SK-N-SH (cell line): ENCODE measurements around the gene TSC2. TPM values are rescaled to one million over a fixed set of nuclear protein-coding genes. Genes with fewer than 3 reads are reported as not detected.

Experiments used
- CTCF ChIA-PET: fragments of 300-600, 350-600 bp; formaldehyde crosslinking; extraction: SDS; loops from one replicate; lab custom pipeline; 2021; lab: Yijun Ruan, JAX
- POLR2A ChIA-PET: fragments of 350-600 bp; sonication (Branson Sonifier 250); formaldehyde crosslinking; extraction: SDS; loops from one replicate; lab custom pipeline; 2020; ENCODE audit warnings: antibody characterized with exemption, inconsistent platforms; lab: Yijun Ruan, JAX
- DNase-seq: peaks from one replicate; pipeline ENCODE4 v3.0.0; 2012
- H2AFZ ChIP-seq: fragments of 200-600 bp; sonication (generic); 2 replicates; pipeline ENCODE4 v1.8.1; 2016; ENCODE audit warnings: antibody characterized with exemption, mild to moderate bottlenecking, low read depth
- H3F3A ChIP-seq: fragments of 200-600 bp; sonication (generic); replicated peaks from 2 replicates; pipeline ENCODE3; 2016; ENCODE audit warnings: antibody characterized with exemption, mild to moderate bottlenecking; ENCODE audit not compliant: insufficient read depth
- H3K27ac ChIP-seq, 2 experiments: fragments of 200-500 bp in 1 of 2; fragments of 200-600 bp in 1 of 2; sonication (Bioruptor generic) in 1 of 2; sonication (generic), shearing (Covaris generic) in 1 of 2; 2 replicates each; pipeline versions ENCODE4 v1.5.1 to v1.6.1; 2014 to 2016; ENCODE audit warnings: low read depth in 2 of 2, inconsistent platforms in 1 of 2, low read length in 1 of 2, mild to moderate bottlenecking in 1 of 2, mixed read lengths in 1 of 2
- H3K27me3 ChIP-seq: fragments of 200-600 bp; sonication (generic), shearing (Covaris generic); 2 replicates; pipeline ENCODE4 v1.6.1; 2016; ENCODE audit warnings: mixed run types; ENCODE audit not compliant: insufficient read depth
- H3K36me3 ChIP-seq, 2 experiments: fragments of 200-500 bp in 1 of 2; fragments of 200-600 bp in 1 of 2; sonication (Bioruptor generic) in 1 of 2; sonication (generic) in 1 of 2; replicated peaks in 1 of 2; 2 replicates each; pipeline versions ENCODE3 to v1.5.1; 2014 to 2016; ENCODE audit warnings: low read length in 1 of 2, mild to moderate bottlenecking in 1 of 2; ENCODE audit not compliant: insufficient read depth in 2 of 2, control insufficient read depth in 1 of 2
- H3K4me1 ChIP-seq, 2 experiments: fragments of 200-500 bp in 1 of 2; fragments of 200-600 bp in 1 of 2; sonication (Bioruptor generic) in 1 of 2; sonication (generic), shearing (Covaris generic) in 1 of 2; 2 replicates each; pipeline versions ENCODE4 v1.5.1 to v1.6.1; 2014 to 2016; ENCODE audit warnings: low read depth in 1 of 2, low read length in 1 of 2, mixed run types in 1 of 2; ENCODE audit not compliant: insufficient read depth in 2 of 2, control insufficient read depth in 1 of 2
- H3K4me2 ChIP-seq: fragments of 200-600 bp; sonication (generic), shearing (Covaris generic); 2 replicates; pipeline ENCODE4 v1.6.1; 2017; ENCODE audit warnings: mixed run types
- H3K4me3 ChIP-seq, 2 experiments: fragments of 200-500 bp in 1 of 2; fragments of 200-600 bp in 1 of 2; sonication (Bioruptor generic) in 1 of 2; sonication (generic), shearing (Covaris generic) in 1 of 2; 2 replicates each; pipeline versions ENCODE4 v1.5.1 to v1.8.1; 2014 to 2016; ENCODE audit warnings: low read depth in 2 of 2, inconsistent platforms in 1 of 2, low read length in 1 of 2, mild to moderate bottlenecking in 1 of 2, mixed read lengths in 1 of 2, moderate library complexity in 1 of 2
- H3K79me2 ChIP-seq: fragments of 200-600 bp; sonication (generic); 2 replicates; pipeline ENCODE4 v1.8.1; 2017; ENCODE audit warnings: mild to moderate bottlenecking; ENCODE audit not compliant: insufficient read depth
- H3K9ac ChIP-seq: fragments of 200-600 bp; sonication (generic); 2 replicates; pipeline ENCODE4 v1.6.1; 2017; ENCODE audit warnings: mixed run types
- H3K9me2 ChIP-seq: fragments of 200-600 bp; sonication (generic); 2 replicates; pipeline ENCODE4 v1.6.1; 2017; ENCODE audit warnings: mixed run types
- H3K9me3 ChIP-seq: fragments of 200-600 bp; sonication (generic); 2 replicates; pipeline ENCODE4 v1.6.1; 2017; ENCODE audit warnings: mixed run types, mild to moderate bottlenecking, moderate library complexity
- H4K20me1 ChIP-seq: fragments of 200-600 bp; sonication (generic); 2 replicates; pipeline ENCODE4 v1.6.1; 2017; ENCODE audit warnings: mild to moderate bottlenecking, mixed run types; ENCODE audit not compliant: insufficient read depth
- EP300 ChIP-seq, 2 experiments: IDR thresholded peaks; 2 replicates each; pipeline versions ENCODE4 v1.4.0 to v1.6.1; 2012; ENCODE audit warnings: borderline replicate concordance in 1 of 2, low read depth in 1 of 2, low read length in 1 of 2
- FOSL2 ChIP-seq: IDR thresholded peaks from 2 replicates; pipeline ENCODE4 v1.4.0; 2012; ENCODE audit warnings: low read depth, mild to moderate bottlenecking, moderate library complexity, borderline replicate concordance
- FOXM1 ChIP-seq: IDR thresholded peaks from 2 replicates; pipeline ENCODE4 v1.4.0; 2012; ENCODE audit warnings: low read depth, mild to moderate bottlenecking
- GABPA ChIP-seq: IDR thresholded peaks from 2 replicates; pipeline ENCODE4 v1.4.0; 2012; ENCODE audit warnings: low read depth, mild to moderate bottlenecking
- MEF2A ChIP-seq: IDR thresholded peaks from 2 replicates; pipeline ENCODE4 v1.4.0; 2012; ENCODE audit warnings: low read depth, borderline replicate concordance
- NRF1 ChIP-seq: IDR thresholded peaks from 2 replicates; pipeline ENCODE4 v1.6.1; 2012; ENCODE audit warnings: low read depth, mild to moderate bottlenecking, low read length
- POLR2AphosphoS5 ChIP-seq: IDR thresholded peaks from 2 replicates; pipeline ENCODE4 v1.6.1; 2012; ENCODE audit warnings: low read depth, low read length
- RAD21 ChIP-seq: IDR thresholded peaks from 2 replicates; pipeline ENCODE4 v1.6.1; 2012; ENCODE audit warnings: mild to moderate bottlenecking, low read length
- RXRA ChIP-seq: IDR thresholded peaks from 2 replicates; pipeline ENCODE4 v1.4.0; 2012; ENCODE audit warnings: low read depth, mild to moderate bottlenecking, borderline replicate concordance
- SIN3A ChIP-seq: IDR thresholded peaks from 2 replicates; pipeline ENCODE4 v1.6.1; 2012; ENCODE audit warnings: low read depth, mild to moderate bottlenecking, low read length, moderate library complexity, borderline replicate concordance
- TAF1 ChIP-seq: IDR thresholded peaks from 2 replicates; pipeline ENCODE4 v1.6.1; 2012; ENCODE audit warnings: low read depth, mild to moderate bottlenecking, low read length, moderate library complexity, borderline replicate concordance
- TCF12 ChIP-seq: IDR thresholded peaks from 2 replicates; pipeline ENCODE4 v1.4.0; 2012
- TEAD4 ChIP-seq: IDR thresholded peaks from 2 replicates; pipeline ENCODE4 v1.4.0; 2012; ENCODE audit warnings: mild to moderate bottlenecking, borderline replicate concordance; ENCODE audit not compliant: insufficient read depth
- USF1 ChIP-seq: IDR thresholded peaks from 2 replicates; pipeline ENCODE4 v1.4.0; 2012; ENCODE audit warnings: low read depth, borderline replicate concordance
- WGBS: methylation state at CpG from one replicate; pipeline ENCODE4 v1.1.6; 2017; ENCODE audit warnings: low lambda C conversion rate; 5-methylcytosine and 5-hydroxymethylcytosine counted together
- polyA plus RNA-seq, 3 experiments: library from polyadenylated mRNA; depleted of rRNA; stranded (reverse); fragments of >200 nt; gene quantifications; 2 replicates each; pipeline ENCODE4 v1.2.3, GENCODE V29; 2012
- TF ChIP-seq, protein P1 (sequence below): fragments of 150-350 bp; IDR thresholded peaks from 2 replicates; pipeline ENCODE4 v1.6.1; 2017; ENCODE audit warnings: antibody characterized with exemption, low read length, low read depth, borderline replicate concordance
- TF ChIP-seq, protein P2 (sequence below): fragments of 150-350 bp; IDR thresholded peaks from 2 replicates; pipeline ENCODE4 v1.6.1; 2016; ENCODE audit warnings: mild to moderate bottlenecking, low read depth, low read length

TSC2 gene
- polyA plus RNA-seq, 1 of the 3 experiments (the other 2 are of a cell fraction), result 96.1 TPM

GRCh38 chr16:2003231-2003826 is 44.5 kb upstream of the TSC2 start:
- Histone ChIP-seq H3K4me3 (no peak overlapping the region; a peak in 1 of 4 replicates), H3K36me3 (peaks cover 3 to 49% of the 10 kb centered on the region in 2 experiments), H3K4me1 (peaks cover 24 to 49% of the 10 kb centered on the region in 2 experiments; a peak in 3 of 4 replicates), H3K79me2 (peaks cover 64% of the 10 kb centered on the region), H3K4me2 (no peak overlapping the region), H3K27ac (no peak overlapping the region), H3K9ac (no peak overlapping the region), H3K9me3 (no peaks in the 10 kb centered on the region), H3F3A (peaks cover 9% of the 10 kb centered on the region), H4K20me1 (peaks cover 65% of the 10 kb centered on the region), H2AFZ (no peak overlapping the region), H3K9me2 (no peaks in the 10 kb centered on the region), H3K27me3 (no peaks in the 10 kb centered on the region)
- ChIA-PET CTCF (interaction anchor here (0.7 to 4.1 kb wide), 22 partner anchors 9 to 248 kb away, joined by 3 to 108 read pairs (median 10); partner anchors contain the start of genes ECI1, GFER, NOXO1 and NTHL1), POLR2A (interaction anchor here (0.5 to 1.4 kb wide), 5 partner anchors 19 to 917 kb away, joined by 3 to 11 read pairs (median 3); partner anchors contain the start of genes RPS2 and TRAF7)
- no peak for TF ChIP-seq TAF1
- TF ChIP-seq TEAD4, result no peak
- no peak for TF ChIP-seq TCF12
- TF ChIP-seq, protein P1, sequence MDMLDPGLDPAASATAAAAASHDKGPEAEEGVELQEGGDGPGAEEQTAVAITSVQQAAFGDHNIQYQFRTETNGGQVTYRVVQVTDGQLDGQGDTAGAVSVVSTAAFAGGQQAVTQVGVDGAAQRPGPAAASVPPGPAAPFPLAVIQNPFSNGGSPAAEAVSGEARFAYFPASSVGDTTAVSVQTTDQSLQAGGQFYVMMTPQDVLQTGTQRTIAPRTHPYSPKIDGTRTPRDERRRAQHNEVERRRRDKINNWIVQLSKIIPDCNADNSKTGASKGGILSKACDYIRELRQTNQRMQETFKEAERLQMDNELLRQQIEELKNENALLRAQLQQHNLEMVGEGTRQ, result no peak
- TF ChIP-seq, protein P2, sequence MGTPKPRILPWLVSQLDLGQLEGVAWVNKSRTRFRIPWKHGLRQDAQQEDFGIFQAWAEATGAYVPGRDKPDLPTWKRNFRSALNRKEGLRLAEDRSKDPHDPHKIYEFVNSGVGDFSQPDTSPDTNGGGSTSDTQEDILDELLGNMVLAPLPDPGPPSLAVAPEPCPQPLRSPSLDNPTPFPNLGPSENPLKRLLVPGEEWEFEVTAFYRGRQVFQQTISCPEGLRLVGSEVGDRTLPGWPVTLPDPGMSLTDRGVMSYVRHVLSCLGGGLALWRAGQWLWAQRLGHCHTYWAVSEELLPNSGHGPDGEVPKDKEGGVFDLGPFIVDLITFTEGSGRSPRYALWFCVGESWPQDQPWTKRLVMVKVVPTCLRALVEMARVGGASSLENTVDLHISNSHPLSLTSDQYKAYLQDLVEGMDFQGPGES, result no peak
- no peak for TF ChIP-seq FOXM1
- no peak for TF ChIP-seq GABPA
- TF ChIP-seq NRF1, result no peak
- no peak for TF ChIP-seq MEF2A
- TF ChIP-seq SIN3A, result no peak
- no peak for TF ChIP-seq RAD21
- TF ChIP-seq EP300 (IDR thresholded peaks at IDR 0.05; ENCODE audit: borderline replicate concordance in 1 of 2, low read depth in 1 of 2, low read length in 1 of 2), result no peak
- no peak for TF ChIP-seq USF1
- no peak for TF ChIP-seq RXRA
- TF ChIP-seq POLR2AphosphoS5, result no peak
- no peak for TF ChIP-seq FOSL2
- 70% methylated on average over 4 of the region's 8 CpGs for WGBS
- DNase-seq, result no peak
